OCI-LY1 (cell line): Measurements from ENCODE around the gene TET1.
"Not testable (repeated sequence)": the region's sequence is repeated elsewhere in the genome, so short reads cannot be mapped to it uniquely, and the experiment has no call there.

ENCODE experiments used
- H2AFZ ChIP-seq: fragments of 200-600 bp; sonication (generic), shearing (Covaris generic); 2 replicates; pipeline ENCODE4 v1.6.0; 2014; ENCODE audit warnings: antibody characterized with exemption, mild to moderate bottlenecking, low read length
- H3F3A ChIP-seq: fragments of 200-600 bp; sonication (generic), shearing (Covaris generic); 2 replicates; pipeline ENCODE4 v1.6.0; 2014; ENCODE audit warnings: mild to moderate bottlenecking, antibody characterized with exemption, low read length, moderate library complexity; ENCODE audit not compliant: insufficient read depth
- H3K27ac ChIP-seq: fragments of 200-600 bp; sonication (generic); 2 replicates; pipeline ENCODE4 v1.5.1; 2014; ENCODE audit warnings: low read length, mixed run types, mild to moderate bottlenecking, low read depth; ENCODE audit not compliant: poor library complexity, severe bottlenecking
- H3K27me3 ChIP-seq: fragments of 200-600 bp; sonication (generic); 2 replicates; pipeline ENCODE4 v1.6.0; 2014; ENCODE audit warnings: antibody characterized with exemption, mild to moderate bottlenecking, low read length, moderate library complexity; ENCODE audit not compliant: insufficient read depth
- H3K36me3 ChIP-seq: fragments of 200-600 bp; sonication (generic); 2 replicates; pipeline ENCODE4 v1.6.1; 2014; ENCODE audit warnings: mild to moderate bottlenecking, antibody characterized with exemption, low read length, moderate library complexity, mixed read lengths; ENCODE audit not compliant: insufficient read depth
- H3K4me1 ChIP-seq: fragments of 200-600 bp; sonication (generic); 2 replicates; pipeline ENCODE4 v1.5.1; 2014; ENCODE audit warnings: mild to moderate bottlenecking, low read length, moderate library complexity; ENCODE audit not compliant: insufficient read depth, severe bottlenecking
- H3K4me2 ChIP-seq: fragments of 200-600 bp; sonication (generic), shearing (Covaris generic); 2 replicates; pipeline ENCODE4 v1.6.1; 2014; ENCODE audit warnings: low read length
- H3K4me3 ChIP-seq: fragments of 200-600 bp; sonication (generic); 2 replicates; pipeline ENCODE4 v1.5.1; 2014; ENCODE audit warnings: low read length, low read depth, mild to moderate bottlenecking, mixed read lengths; ENCODE audit not compliant: poor library complexity, severe bottlenecking
- H3K79me2 ChIP-seq: fragments of 200-600 bp; shearing (Covaris generic); 2 replicates; pipeline ENCODE4 v1.6.1; 2016; ENCODE audit warnings: mixed run types, low read length, mixed read lengths; ENCODE audit not compliant: insufficient read depth
- H3K9ac ChIP-seq: fragments of 200-600 bp; sonication (generic), shearing (Covaris generic); 2 replicates; pipeline ENCODE4 v1.6.1; 2014; ENCODE audit warnings: mild to moderate bottlenecking, low read length, mixed read lengths
- H3K9me2 ChIP-seq: fragments of 200-600 bp; sonication (generic), shearing (Covaris generic); 2 replicates; pipeline ENCODE4 v1.6.1; 2014; ENCODE audit warnings: low read depth, mild to moderate bottlenecking, low read length, mixed read lengths
- H3K9me3 ChIP-seq: fragments of 200-600 bp; shearing (Covaris generic); 2 replicates; pipeline ENCODE4 v1.6.1; 2014; ENCODE audit warnings: low read length, mixed read lengths
- H4K20me1 ChIP-seq: fragments of 200-600 bp; sonication (generic), shearing (Covaris generic); 2 replicates; pipeline ENCODE4 v1.6.0; 2016; ENCODE audit warnings: mild to moderate bottlenecking, low read length; ENCODE audit not compliant: insufficient read depth
- EZH2 ChIP-seq: fragments of 200-600 bp; sonication (generic), shearing (Covaris generic); IDR thresholded peaks from 2 replicates; pipeline ENCODE4 v1.8.0; 2017; ENCODE audit warnings: borderline replicate concordance, mixed run types, mild to moderate bottlenecking, antibody characterized with exemption, low read length, moderate library complexity, mixed read lengths
- TF ChIP-seq, protein P1 (sequence below): fragments of 200-600 bp; sonication (generic), shearing (Covaris generic); IDR thresholded peaks from 2 replicates; pipeline ENCODE4 v1.5.1; 2017; ENCODE audit warnings: mild to moderate bottlenecking, antibody characterized with exemption, low read length, moderate library complexity, mixed read lengths

The TET1 gene

GRCh38 chr10:68603766-68604165, 43.6 kb downstream of the TET1 start:
- H3K9ac ChIP-seq: no peak overlapping the region
- H4K20me1 ChIP-seq: no peaks in the 10 kb centered on the region
- no peak for TF ChIP-seq EZH2
- TF ChIP-seq, protein P1, sequence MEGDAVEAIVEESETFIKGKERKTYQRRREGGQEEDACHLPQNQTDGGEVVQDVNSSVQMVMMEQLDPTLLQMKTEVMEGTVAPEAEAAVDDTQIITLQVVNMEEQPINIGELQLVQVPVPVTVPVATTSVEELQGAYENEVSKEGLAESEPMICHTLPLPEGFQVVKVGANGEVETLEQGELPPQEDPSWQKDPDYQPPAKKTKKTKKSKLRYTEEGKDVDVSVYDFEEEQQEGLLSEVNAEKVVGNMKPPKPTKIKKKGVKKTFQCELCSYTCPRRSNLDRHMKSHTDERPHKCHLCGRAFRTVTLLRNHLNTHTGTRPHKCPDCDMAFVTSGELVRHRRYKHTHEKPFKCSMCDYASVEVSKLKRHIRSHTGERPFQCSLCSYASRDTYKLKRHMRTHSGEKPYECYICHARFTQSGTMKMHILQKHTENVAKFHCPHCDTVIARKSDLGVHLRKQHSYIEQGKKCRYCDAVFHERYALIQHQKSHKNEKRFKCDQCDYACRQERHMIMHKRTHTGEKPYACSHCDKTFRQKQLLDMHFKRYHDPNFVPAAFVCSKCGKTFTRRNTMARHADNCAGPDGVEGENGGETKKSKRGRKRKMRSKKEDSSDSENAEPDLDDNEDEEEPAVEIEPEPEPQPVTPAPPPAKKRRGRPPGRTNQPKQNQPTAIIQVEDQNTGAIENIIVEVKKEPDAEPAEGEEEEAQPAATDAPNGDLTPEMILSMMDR: no peak
- no peak overlapping the region for H3K27ac ChIP-seq
- H3K4me3 ChIP-seq: no peak overlapping the region
- peaks cover 26% of the 10 kb centered on the region for H3K4me1 ChIP-seq
- H2AFZ ChIP-seq: no peak overlapping the region
- no peak overlapping the region for H3K4me2 ChIP-seq
- H3F3A ChIP-seq: no peaks in the 10 kb centered on the region
- no peaks in the 10 kb centered on the region for H3K9me2 ChIP-seq
- H3K27me3 ChIP-seq: no peaks in the 10 kb centered on the region
- no peaks in the 10 kb centered on the region for H3K36me3 ChIP-seq
- no peaks in the 10 kb centered on the region for H3K79me2 ChIP-seq
- no peaks in the 10 kb centered on the region for H3K9me3 ChIP-seq

- no peaks in the 10 kb centered on the region for H3K79me2 ChIP-seq
- H3K4me3 ChIP-seq: no peak overlapping the region
- peaks cover 26% of the 10 kb centered on the region for H3K4me1 ChIP-seq
Observed at GRCh38 chr10:68604441-68604840, 44.3 kb downstream of the TET1 start.

DNA sequence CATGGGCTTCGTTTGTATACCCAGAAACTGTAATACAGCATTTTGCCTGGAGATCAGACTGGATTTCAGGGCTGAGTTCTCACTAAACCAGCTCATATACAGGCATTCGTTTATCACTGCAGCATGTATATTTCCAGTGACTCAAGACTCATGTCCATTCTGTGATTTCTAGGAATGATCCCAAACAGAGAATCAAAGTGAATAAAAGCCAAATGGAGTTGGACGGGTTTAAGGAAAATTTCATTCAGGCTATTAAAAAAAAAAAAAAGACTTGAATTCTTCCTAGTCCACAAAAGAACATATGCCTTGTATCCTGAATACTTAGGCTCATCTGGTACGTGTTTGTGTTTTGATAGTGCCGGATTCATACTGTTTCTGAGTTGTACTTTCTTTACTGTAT, 46.8 kb downstream of the TET1 start:
- Histone ChIP-seq H3K9me2 (no peaks in the 10 kb centered on the region), H3K9ac (no peak overlapping the region), H3K27ac (no peak overlapping the region), H2AFZ (no peak overlapping the region), H3K9me3 (no peaks in the 10 kb centered on the region), H3K79me2 (no peaks in the 10 kb centered on the region), H4K20me1 (no peaks in the 10 kb centered on the region), H3K4me3 (no peak overlapping the region), H3K36me3 (no peaks in the 10 kb centered on the region), H3K4me1 (peaks cover 3% of the 10 kb centered on the region), H3K27me3 (no peaks in the 10 kb centered on the region), H3K4me2 (no peak overlapping the region), H3F3A (no peaks in the 10 kb centered on the region)
- TF ChIP-seq, protein P1: no peak
- TF ChIP-seq EZH2: no peak

More at GRCh38 chr10:68604441-68604840, 44.3 kb downstream of the TET1 start:
- H3K9me3 ChIP-seq: no peaks in the 10 kb centered on the region
- H2AFZ ChIP-seq: no peak overlapping the region
- TF ChIP-seq EZH2: no peak
- TF ChIP-seq, protein P1: no peak
- no peaks in the 10 kb centered on the region for H3F3A ChIP-seq
- no peaks in the 10 kb centered on the region for H3K36me3 ChIP-seq
- no peak overlapping the region for H3K27ac ChIP-seq
- H4K20me1 ChIP-seq: no peaks in the 10 kb centered on the region
- no peak overlapping the region for H3K4me2 ChIP-seq
- no peaks in the 10 kb centered on the region for H3K9me2 ChIP-seq
- H3K9ac ChIP-seq: no peak overlapping the region
- H3K27me3 ChIP-seq: no peaks in the 10 kb centered on the region

- not testable (repeated sequence) for H3K36me3 ChIP-seq, H3K9ac ChIP-seq, H3K9me3 ChIP-seq, H3F3A ChIP-seq, H3K4me3 ChIP-seq, H3K4me2 ChIP-seq, H2AFZ ChIP-seq, H3K27ac ChIP-seq, H3K9me2 ChIP-seq, H3K27me3 ChIP-seq, H3K4me1 ChIP-seq, H3K79me2 ChIP-seq, H4K20me1 ChIP-seq
Observed at GRCh38 chr10:68610023-68610422, 49.9 kb downstream of the TET1 start.
